Fibroblast of lung (primary cell): ENCODE results near the gene PECR. TPM values are rescaled to one million over a fixed set of nuclear protein-coding genes. Genes with fewer than 3 reads are reported as not detected.

Experiments used
- DNase-seq, 2 donors: peaks; one replicate each; pipeline versions ENCODE4 v3.0.0 to v3.0.0-alpha.2; 2010; ENCODE audit warnings: low read depth in 2 of 2
- H2AFZ ChIP-seq: 2 replicates; pipeline ENCODE4 v1.5.1; 2012; ENCODE audit warnings: low read length, control low read depth, inconsistent platforms
- H3K27ac ChIP-seq: 2 replicates; pipeline ENCODE4 v1.5.1; 2011; ENCODE audit warnings: low read length, control low read depth; ENCODE audit not compliant: insufficient read depth
- H3K27me3 ChIP-seq: 2 replicates; pipeline ENCODE4 v1.5.1; 2011; ENCODE audit warnings: mild to moderate bottlenecking, low read length; ENCODE audit not compliant: control insufficient read depth, insufficient read depth
- H3K36me3 ChIP-seq: 2 replicates; pipeline ENCODE4 v1.5.1; 2011; ENCODE audit warnings: low read length; ENCODE audit not compliant: control insufficient read depth, insufficient read depth
- H3K4me1 ChIP-seq: 2 replicates; pipeline ENCODE4 v1.5.1; 2011; ENCODE audit warnings: low read length; ENCODE audit not compliant: control insufficient read depth, insufficient read depth; ENCODE audit errors: extremely low read depth
- H3K4me2 ChIP-seq: 2 replicates; pipeline ENCODE4 v1.5.1; 2011; ENCODE audit warnings: low read length, control low read depth; ENCODE audit not compliant: insufficient read depth; ENCODE audit errors: extremely low read depth
- H3K4me3 ChIP-seq, 4 experiments: fragments of 200-600 bp in 1 of 4; sonication (generic) in 1 of 4; replicated peaks in 1 of 4; 2 replicates each; pipeline ENCODE4 v1.5.1; 2011 to 2016; ENCODE audit warnings: low read length in 4 of 4, low read depth in 3 of 4, mild to moderate bottlenecking in 3 of 4, control low read depth in 2 of 4, inconsistent platforms in 1 of 4, mixed read lengths in 1 of 4; ENCODE audit not compliant: insufficient read depth in 1 of 4; ENCODE audit errors: control extremely low read depth in 1 of 4
- H3K79me2 ChIP-seq: 2 replicates; pipeline ENCODE4 v1.5.1; 2012; ENCODE audit warnings: mild to moderate bottlenecking, low read length, inconsistent platforms; ENCODE audit not compliant: control insufficient read depth, insufficient read depth
- H3K9ac ChIP-seq: 2 replicates; pipeline ENCODE4 v1.5.1; 2011; ENCODE audit warnings: mild to moderate bottlenecking, low read length, control low read depth; ENCODE audit not compliant: insufficient read depth
- H3K9me3 ChIP-seq: 2 replicates; pipeline ENCODE4 v1.5.1; 2012; ENCODE audit warnings: low read depth, low read length; ENCODE audit not compliant: control insufficient read depth, insufficient read depth
- H4K20me1 ChIP-seq: 2 replicates; pipeline ENCODE4 v1.5.1; 2011; ENCODE audit warnings: low read length; ENCODE audit not compliant: control insufficient read depth, insufficient read depth; ENCODE audit errors: extremely low read depth
- CTCF ChIP-seq, 2 donors: IDR thresholded peaks in 1 of 2; conservative IDR thresholded peaks in 1 of 2; 1 replicate in 1 of 2; 2 replicates in 1 of 2; pipeline ENCODE4 v1.5.1; 2011 to 2012; ENCODE audit warnings: low read length in 2 of 2, control low read depth in 1 of 2, inconsistent platforms in 1 of 2, low read depth in 1 of 2, mild to moderate bottlenecking in 1 of 2
- EZH2 ChIP-seq: IDR thresholded peaks from 2 replicates; pipeline ENCODE4 v1.5.1; 2012; ENCODE audit warnings: low read length, control low read depth, mild to moderate bottlenecking; ENCODE audit errors: missing control alignments
- polyA plus RNA-seq, 2 donors: library from polyadenylated mRNA; depleted of rRNA in 1 of 2; stranded (reverse) in 1 of 2; unstranded in 1 of 2; fragments of >200 nt; gene quantifications; 2 replicates each; pipeline ENCODE4 v1.2.1, GENCODE V29; 2011 to 2012; ENCODE audit warnings: missing spikeins in 1 of 2
- total RNA-seq: library from RNA; depleted of rRNA; stranded (reverse); fragments of >200 nt; gene quantifications from 2 replicates; pipeline ENCODE4 v1.2.1, GENCODE V29; 2014

The PECR gene
- total and polyA plus RNA-seq, 2 donors (not counting 1 experiment from before 2014, with no cell fraction given) = 11.7 to 19.3 TPM

- Histone ChIP-seq H3K9ac (no peak overlapping the region), H3K27ac (no peak overlapping the region), H3K4me1 (peaks cover 2% of the 10 kb centered on the region), H3K27me3 (no peaks in the 10 kb centered on the region), H3K9me3 (no peaks in the 10 kb centered on the region), H3K4me2 (no peak overlapping the region), H2AFZ (no peak overlapping the region), H3K4me3 (no peak overlapping the region), H4K20me1 (no peaks in the 10 kb centered on the region), H3K79me2 (peaks cover 38% of the 10 kb centered on the region), H3K36me3 (peaks cover 7% of the 10 kb centered on the region)
- TF ChIP-seq CTCF (conservative IDR thresholded peaks at IDR 0.05 in 1 of 2, IDR thresholded peaks at IDR 0.05 in 1 of 2; ENCODE audit: low read depth in 1 of 2, low read length in 2 of 2) (no peak), EZH2 (no peak)
- DNase-seq = no peak
Measured at GRCh38 chr2:216121255-216121654, 39.6 kb upstream of the PECR start.

GRCh38 chr2:216119986-216120385 is 38.4 kb upstream of the PECR start:
- H3K79me2 ChIP-seq = peaks cover 51% of the 10 kb centered on the region
- H3K4me2 ChIP-seq = no peak overlapping the region
- no peaks in the 10 kb centered on the region for H3K9me3 ChIP-seq
- no peak overlapping the region for H3K27ac ChIP-seq
- H4K20me1 ChIP-seq = no peaks in the 10 kb centered on the region
- H3K4me1 ChIP-seq = peaks cover 7% of the 10 kb centered on the region
- peaks cover 5% of the 10 kb centered on the region for H3K36me3 ChIP-seq
- H2AFZ ChIP-seq = no peak overlapping the region
- H3K9ac ChIP-seq = no peak overlapping the region
- no peak for DNase-seq
- H3K4me3 ChIP-seq = no peak overlapping the region
- H3K27me3 ChIP-seq = no peaks in the 10 kb centered on the region
- TF ChIP-seq CTCF (conservative IDR thresholded peaks at IDR 0.05 in 1 of 2, IDR thresholded peaks at IDR 0.05 in 1 of 2; ENCODE audit: low read depth in 1 of 2, low read length in 2 of 2) = no peak
- no peak for TF ChIP-seq EZH2

GRCh38 chr2:216119146-216119545 is 37.5 kb upstream of the PECR start:
- H3K27me3 ChIP-seq = no peaks in the 10 kb centered on the region
- no peak overlapping the region for H3K4me2 ChIP-seq
- H3K4me3 ChIP-seq = no peak overlapping the region
- H2AFZ ChIP-seq = no peak overlapping the region
- H3K9ac ChIP-seq = no peak overlapping the region
- no peak overlapping the region for H3K27ac ChIP-seq
- peaks cover 7% of the 10 kb centered on the region for H3K4me1 ChIP-seq
- H3K79me2 ChIP-seq = peaks cover 51% of the 10 kb centered on the region
- DNase-seq = peak in 1 of 2 donors; percentile 31
- no peaks in the 10 kb centered on the region for H4K20me1 ChIP-seq
- no peaks in the 10 kb centered on the region for H3K9me3 ChIP-seq
- H3K36me3 ChIP-seq = peaks cover 8% of the 10 kb centered on the region
- TF ChIP-seq CTCF (conservative IDR thresholded peaks at IDR 0.05 in 1 of 2, IDR thresholded peaks at IDR 0.05 in 1 of 2; ENCODE audit: low read depth in 1 of 2, low read length in 2 of 2) = no peak
- no peak for TF ChIP-seq EZH2
